ENCODE measurements around the gene KSR2.

Gene KSR2

GRCh38 chr12:117499759-117500485, 468.9 kb downstream of the KSR2 start:
- no peak for TF ChIP-seq CTCF (conservative IDR thresholded peaks at IDR 0.05; ENCODE audit: low read length)
- DNase-seq (ENCODE audit: low read depth): no peak
- H3K4me3 ChIP-seq (ENCODE audit: low read length): no peak overlapping the region

GRCh38 chr12:117498880-117499279, 469.9 kb downstream of the KSR2 start:
- no peak for TF ChIP-seq CTCF (conservative IDR thresholded peaks at IDR 0.05; ENCODE audit: low read length)
- no peak for DNase-seq (ENCODE audit: low read depth)

GRCh38 chr12:117498256-117498655, 470.5 kb downstream of the KSR2 start:
- TF ChIP-seq CTCF (conservative IDR thresholded peaks at IDR 0.05; ENCODE audit: low read length): no peak
- no peak for DNase-seq (ENCODE audit: low read depth)
- H3K4me3 ChIP-seq (ENCODE audit: low read length): no peak overlapping the region

More at GRCh38 chr12:117498880-117499279, 469.9 kb downstream of the KSR2 start:
- H3K4me3 ChIP-seq (ENCODE audit: low read length): no peak overlapping the region

GRCh38 chr12:117497407-117497806, 471.4 kb downstream of the KSR2 start:
- no peak for TF ChIP-seq CTCF (conservative IDR thresholded peaks at IDR 0.05; ENCODE audit: low read length)
- no peak for DNase-seq (ENCODE audit: low read depth)
- no peak overlapping the region for H3K4me3 ChIP-seq (ENCODE audit: low read length)

GRCh38 chr12:117494833-117495655, 473.7 kb downstream of the KSR2 start:
- H3K4me3 ChIP-seq (ENCODE audit: low read length): no peak overlapping the region
- TF ChIP-seq CTCF (conservative IDR thresholded peaks at IDR 0.05; ENCODE audit: low read length): no peak
- DNase-seq (ENCODE audit: low read depth): no peak

- TF ChIP-seq CTCF (conservative IDR thresholded peaks at IDR 0.05; ENCODE audit: low read length): no peak
Measured at GRCh38 chr12:117491711-117492110, 477.1 kb downstream of the KSR2 start.

GRCh38 chr12:117490130-117490529, 478.7 kb downstream of the KSR2 start:
- TF ChIP-seq CTCF (conservative IDR thresholded peaks at IDR 0.05; ENCODE audit: low read length): no peak
- H3K4me3 ChIP-seq (ENCODE audit: low read length): no peak overlapping the region
- DNase-seq (ENCODE audit: low read depth): no peak

More at GRCh38 chr12:117491711-117492110, 477.1 kb downstream of the KSR2 start:
- no peak for DNase-seq (ENCODE audit: low read depth)
- H3K4me3 ChIP-seq (ENCODE audit: low read length): no peak overlapping the region
